ENCODE results near the gene DNMT3A. TPM values are rescaled to one million over a fixed set of nuclear protein-coding genes. Genes with fewer than 3 reads are reported as not detected.

The DNMT3A gene
- total RNA-seq, 2 donors from 2014 or later: 17.7 to 24.3 TPM

DNA sequence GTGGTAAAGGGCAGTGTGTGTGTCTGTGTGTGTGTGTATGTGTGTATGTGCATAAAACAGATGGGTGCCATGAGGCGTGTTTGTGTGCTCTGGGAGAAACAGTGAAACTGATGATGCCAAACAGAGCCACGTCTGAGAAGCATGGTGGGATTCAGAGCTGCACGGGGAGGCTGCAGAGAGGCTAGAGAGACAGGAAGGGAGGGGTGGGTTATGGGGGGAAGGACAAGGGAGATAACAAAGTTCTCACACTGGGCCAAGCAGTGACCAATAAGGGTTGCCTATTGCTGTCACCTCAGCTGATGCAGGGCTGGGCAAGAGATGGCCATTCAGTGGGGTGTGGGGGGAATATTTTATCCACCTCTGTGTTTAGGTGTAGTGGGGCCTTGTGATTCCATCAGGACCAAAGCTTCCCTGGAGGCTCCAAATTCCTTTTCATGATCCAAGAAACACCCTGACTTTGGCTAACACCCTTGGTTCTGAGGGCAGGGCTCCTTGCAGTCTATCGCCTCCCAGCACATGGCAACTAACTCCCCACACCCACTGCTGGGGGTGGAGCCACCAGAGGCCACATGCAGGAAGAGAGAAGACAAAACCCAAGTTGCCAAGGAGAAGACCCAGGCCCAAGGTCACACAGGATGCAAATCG, 119.1 kb downstream of the DNMT3A start:
- no peak for TF ChIP-seq CTCF (IDR thresholded peaks at IDR 0.05)
- H3K27me3 ChIP-seq (replicated peaks; ENCODE audit: insufficient read depth): no peaks in the 10 kb centered on the region
- H3K36me3 ChIP-seq: no peaks in the 10 kb centered on the region
- H3K27ac ChIP-seq: no peak overlapping the region
- no peaks in the 10 kb centered on the region for H3K9me3 ChIP-seq
- DNase-seq (ENCODE audit: low spot score): no peak
- H3K4me3 ChIP-seq: no peak overlapping the region
- no peak for ATAC-seq (ENCODE audit: insufficient number of reproducible peaks, low FRiP score, low read depth)
- no peaks in the 10 kb centered on the region for H3K4me1 ChIP-seq (ENCODE audit: control insufficient read depth in 1 of 2, low read depth in 2 of 2)

GRCh38 chr2:25221579-25221978, 120.1 kb downstream of the DNMT3A start:
- ATAC-seq (ENCODE audit: insufficient number of reproducible peaks, low FRiP score, low read depth) (no peak), DNase-seq (ENCODE audit: low spot score) (no peak)
- Histone ChIP-seq H3K27ac (no peak overlapping the region), H3K9me3 (no peaks in the 10 kb centered on the region), H3K27me3 (replicated peaks; ENCODE audit: insufficient read depth) (no peaks in the 10 kb centered on the region), H3K4me1 (ENCODE audit: control insufficient read depth in 1 of 2, low read depth in 2 of 2) (peaks cover 0 to 3% of the 10 kb centered on the region in 2 donors), H3K36me3 (no peaks in the 10 kb centered on the region), H3K4me3 (no peak overlapping the region)
- no peak for TF ChIP-seq CTCF (IDR thresholded peaks at IDR 0.05)

- Histone ChIP-seq H3K9me3 (no peaks in the 10 kb centered on the region), H3K27me3 (replicated peaks; ENCODE audit: insufficient read depth) (no peaks in the 10 kb centered on the region), H3K4me1 (ENCODE audit: control insufficient read depth in 1 of 2, low read depth in 2 of 2) (peaks cover 0 to 3% of the 10 kb centered on the region in 2 donors), H3K27ac (no peak overlapping the region), H3K4me3 (no peak overlapping the region), H3K36me3 (no peaks in the 10 kb centered on the region)
- DNase-seq (ENCODE audit: low spot score): no peak
- no peak for TF ChIP-seq CTCF (IDR thresholded peaks at IDR 0.05)
- no peak for ATAC-seq (ENCODE audit: insufficient number of reproducible peaks, low FRiP score, low read depth)
These were observed 121.4 kb downstream of the DNMT3A start for GRCh38 chr2:25220313-25220712.

DNA sequence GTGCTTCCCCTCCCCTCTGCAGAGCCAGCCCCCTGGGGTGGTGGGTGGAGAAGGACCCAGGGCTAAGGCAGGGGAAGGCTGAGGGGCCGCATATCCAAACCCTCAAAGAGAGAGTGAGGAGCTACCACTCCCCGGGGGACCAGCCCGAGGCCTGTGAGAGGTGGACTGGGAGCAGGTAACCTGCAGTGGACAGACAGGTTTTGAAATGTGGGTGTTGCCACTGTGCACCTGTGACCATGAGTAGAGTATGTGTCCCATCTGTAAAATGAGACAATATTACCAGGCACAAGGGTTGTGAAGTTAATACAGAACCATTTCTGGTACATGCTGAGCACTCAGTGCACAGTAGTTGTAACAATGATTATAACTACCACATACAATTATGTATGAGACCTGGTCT, 122.1 kb downstream of the DNMT3A start:
- Histone ChIP-seq H3K27ac (no peak overlapping the region), H3K4me1 (ENCODE audit: control insufficient read depth in 1 of 2, low read depth in 2 of 2) (peaks cover 0 to 3% of the 10 kb centered on the region in 2 donors), H3K27me3 (replicated peaks; ENCODE audit: insufficient read depth) (no peaks in the 10 kb centered on the region), H3K4me3 (no peak overlapping the region), H3K36me3 (no peaks in the 10 kb centered on the region), H3K9me3 (no peaks in the 10 kb centered on the region)
- TF ChIP-seq CTCF (IDR thresholded peaks at IDR 0.05): no peak
- ATAC-seq (ENCODE audit: insufficient number of reproducible peaks, low FRiP score, low read depth) (no peak), DNase-seq (ENCODE audit: low spot score) (no peak)

- Histone ChIP-seq H3K36me3 (no peaks in the 10 kb centered on the region), H3K27me3 (replicated peaks; ENCODE audit: insufficient read depth) (no peaks in the 10 kb centered on the region), H3K27ac (no peak overlapping the region), H3K4me1 (ENCODE audit: control insufficient read depth in 1 of 2, low read depth in 2 of 2) (peaks cover 0 to 3% of the 10 kb centered on the region in 2 donors), H3K4me3 (no peak overlapping the region), H3K9me3 (no peaks in the 10 kb centered on the region)
- DNase-seq (ENCODE audit: low spot score) (no peak), ATAC-seq (ENCODE audit: insufficient number of reproducible peaks, low FRiP score, low read depth) (no peak)
- no peak for TF ChIP-seq CTCF (IDR thresholded peaks at IDR 0.05)
These were observed 123.6 kb downstream of the DNMT3A start for GRCh38 chr2:25218100-25218499.

Data from thoracic aorta (tissue), 2 donors.